ENCODE data around the gene EFCAB6. TPM values are rescaled to one million over a fixed set of nuclear protein-coding genes. Genes with fewer than 3 reads are reported as not detected.

Gene EFCAB6
- total and polyA plus RNA-seq, 2 of the 4 experiments (the other 2 are of a cell fraction) = 0.44 to 1.1 TPM

DNA sequence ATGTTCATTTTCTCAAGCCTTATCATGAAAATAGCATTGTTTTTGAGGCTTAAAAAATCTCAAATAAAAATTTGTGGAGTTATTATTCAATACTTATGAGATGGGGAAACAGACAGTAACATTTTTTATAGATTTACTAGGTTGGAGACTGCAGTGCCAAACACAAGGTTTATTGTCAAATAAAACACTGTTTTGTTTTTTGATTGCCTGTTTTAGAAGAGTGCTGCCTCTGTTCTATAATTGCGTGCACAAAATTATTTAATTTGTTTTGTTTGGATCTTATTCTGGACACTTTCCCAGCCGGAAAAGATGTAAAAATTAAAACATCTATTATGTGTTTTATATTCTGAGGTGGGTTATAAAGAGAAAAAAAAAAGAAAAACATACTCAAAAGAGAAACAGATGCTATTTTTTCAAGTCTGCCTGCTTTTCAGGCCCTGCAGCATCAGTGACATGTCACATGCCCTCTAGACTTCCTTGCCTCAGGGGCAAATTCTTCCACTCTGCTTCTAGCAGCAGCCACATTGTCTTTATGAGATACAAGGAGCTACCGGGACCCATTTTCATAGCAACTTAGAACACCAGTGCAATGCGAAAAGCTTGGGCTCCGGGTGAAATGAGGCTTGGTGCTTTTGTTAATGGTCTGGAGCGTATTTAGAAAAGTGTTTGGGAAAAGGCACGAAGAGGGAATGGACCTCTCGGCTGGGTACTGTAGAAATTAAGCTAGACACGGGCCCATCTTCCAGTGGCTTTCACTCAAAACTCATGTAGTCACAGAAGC is 77.5 kb downstream of the EFCAB6 start:
- no peaks in the 10 kb centered on the region for H3K9me3 ChIP-seq (ENCODE audit: control insufficient read depth, insufficient read depth, low read length)
- H3K27ac ChIP-seq (ENCODE audit: insufficient read depth, low read length) = no peak overlapping the region
- no peak overlapping the region for H2AK5ac ChIP-seq (ENCODE audit: low read depth, low read length)
- BruUV-seq (replicated peaks) = no TSS peak
- peaks cover 2% of the 10 kb centered on the region; the same call in 1 of the 2 replicates for H3K27me3 ChIP-seq (ENCODE audit: control insufficient read depth, insufficient read depth, low read length)
- no peak overlapping the region for H3K9ac ChIP-seq (ENCODE audit: low read depth, low read length)
- no peak overlapping the region for H2BK15ac ChIP-seq (ENCODE audit: low read depth, low read length)
- H3K23ac ChIP-seq (ENCODE audit: low read depth, low read length) = no peak overlapping the region
- H2BK120ac ChIP-seq (ENCODE audit: low read depth, low read length) = no peak overlapping the region
- H4K20me1 ChIP-seq (ENCODE audit: insufficient read depth, low read length) = no peaks in the 10 kb centered on the region
- H3K56ac ChIP-seq (ENCODE audit: extremely low read depth, insufficient read depth, low read length) = no peak overlapping the region
- no peak overlapping the region for H2BK20ac ChIP-seq (ENCODE audit: low read depth, low read length)
- H3K14ac ChIP-seq (replicated peaks; ENCODE audit: low read depth, low read length) = no peak overlapping the region
- CTCF ChIA-PET = no interaction called here
- H3K4me3 ChIP-seq (ENCODE audit: insufficient read depth, low read depth, low read length) = no peak overlapping the region
- TF ChIP-seq NFE2L2 (IDR thresholded peaks at IDR 0.05; ENCODE audit: low read depth, low read length) (no peak), CHD1 (IDR thresholded peaks at IDR 0.05; ENCODE audit: low read depth, low read length) (no peak), SMC3 (IDR thresholded peaks at IDR 0.05; ENCODE audit: low read depth, low read length) (no peak), BHLHE40 (IDR thresholded peaks at IDR 0.05; ENCODE audit: low read depth, low read length) (no peak), MAFK (IDR thresholded peaks at IDR 0.05; ENCODE audit: low read depth, low read length) (no peak), RCOR1 (IDR thresholded peaks at IDR 0.05; ENCODE audit: insufficient replicate concordance, low read length) (no peak), RFX5 (IDR thresholded peaks at IDR 0.05; ENCODE audit: low read depth, low read length) (no peak), MAZ (IDR thresholded peaks at IDR 0.05; ENCODE audit: borderline replicate concordance, low read depth, low read length) (no peak), CEBPB (IDR thresholded peaks at IDR 0.05; ENCODE audit: low read depth, low read length) (no peak), RAD21 (IDR thresholded peaks at IDR 0.05; ENCODE audit: low read length) (no peak), POLR2A (IDR thresholded peaks at IDR 0.05; ENCODE audit: low read depth, low read length) (no peak)
- TF ChIP-seq, protein P1, sequence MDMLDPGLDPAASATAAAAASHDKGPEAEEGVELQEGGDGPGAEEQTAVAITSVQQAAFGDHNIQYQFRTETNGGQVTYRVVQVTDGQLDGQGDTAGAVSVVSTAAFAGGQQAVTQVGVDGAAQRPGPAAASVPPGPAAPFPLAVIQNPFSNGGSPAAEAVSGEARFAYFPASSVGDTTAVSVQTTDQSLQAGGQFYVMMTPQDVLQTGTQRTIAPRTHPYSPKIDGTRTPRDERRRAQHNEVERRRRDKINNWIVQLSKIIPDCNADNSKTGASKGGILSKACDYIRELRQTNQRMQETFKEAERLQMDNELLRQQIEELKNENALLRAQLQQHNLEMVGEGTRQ (IDR thresholded peaks at IDR 0.05; ENCODE audit: low read depth, low read length) = no peak
- TF ChIP-seq, protein P2, sequence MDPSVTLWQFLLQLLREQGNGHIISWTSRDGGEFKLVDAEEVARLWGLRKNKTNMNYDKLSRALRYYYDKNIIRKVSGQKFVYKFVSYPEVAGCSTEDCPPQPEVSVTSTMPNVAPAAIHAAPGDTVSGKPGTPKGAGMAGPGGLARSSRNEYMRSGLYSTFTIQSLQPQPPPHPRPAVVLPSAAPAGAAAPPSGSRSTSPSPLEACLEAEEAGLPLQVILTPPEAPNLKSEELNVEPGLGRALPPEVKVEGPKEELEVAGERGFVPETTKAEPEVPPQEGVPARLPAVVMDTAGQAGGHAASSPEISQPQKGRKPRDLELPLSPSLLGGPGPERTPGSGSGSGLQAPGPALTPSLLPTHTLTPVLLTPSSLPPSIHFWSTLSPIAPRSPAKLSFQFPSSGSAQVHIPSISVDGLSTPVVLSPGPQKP (IDR thresholded peaks at IDR 0.05; ENCODE audit: borderline replicate concordance, low read depth, low read length) = no peak
- TF ChIP-seq, protein P3, sequence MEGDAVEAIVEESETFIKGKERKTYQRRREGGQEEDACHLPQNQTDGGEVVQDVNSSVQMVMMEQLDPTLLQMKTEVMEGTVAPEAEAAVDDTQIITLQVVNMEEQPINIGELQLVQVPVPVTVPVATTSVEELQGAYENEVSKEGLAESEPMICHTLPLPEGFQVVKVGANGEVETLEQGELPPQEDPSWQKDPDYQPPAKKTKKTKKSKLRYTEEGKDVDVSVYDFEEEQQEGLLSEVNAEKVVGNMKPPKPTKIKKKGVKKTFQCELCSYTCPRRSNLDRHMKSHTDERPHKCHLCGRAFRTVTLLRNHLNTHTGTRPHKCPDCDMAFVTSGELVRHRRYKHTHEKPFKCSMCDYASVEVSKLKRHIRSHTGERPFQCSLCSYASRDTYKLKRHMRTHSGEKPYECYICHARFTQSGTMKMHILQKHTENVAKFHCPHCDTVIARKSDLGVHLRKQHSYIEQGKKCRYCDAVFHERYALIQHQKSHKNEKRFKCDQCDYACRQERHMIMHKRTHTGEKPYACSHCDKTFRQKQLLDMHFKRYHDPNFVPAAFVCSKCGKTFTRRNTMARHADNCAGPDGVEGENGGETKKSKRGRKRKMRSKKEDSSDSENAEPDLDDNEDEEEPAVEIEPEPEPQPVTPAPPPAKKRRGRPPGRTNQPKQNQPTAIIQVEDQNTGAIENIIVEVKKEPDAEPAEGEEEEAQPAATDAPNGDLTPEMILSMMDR (conservative IDR thresholded peaks at IDR 0.05; ENCODE audit: low read depth, low read length) = no peak
- no peaks in the 10 kb centered on the region for H3K9me1 ChIP-seq (ENCODE audit: insufficient read depth, low read length)
- POLR2A ChIA-PET (ENCODE audit: unreplicated experiment) = interaction anchor here (0.9 kb wide), 1 partner anchor 83 kb away, joined by 3 read pairs; no protein-coding TSS in a partner anchor
- no CpG with 5 or more reads among the region's 9 CpGs for WGBS, 2 experiments (ENCODE audit: extremely low coverage in 2 of 2, insufficient read length in 1 of 2)
- no peak overlapping the region for H2AK9ac ChIP-seq (replicated peaks; ENCODE audit: low read depth, low read length, poor library complexity)
- no peak overlapping the region for H4K8ac ChIP-seq (ENCODE audit: low read depth in 2 of 2, low read length in 2 of 2)
- H3K4ac ChIP-seq (ENCODE audit: low read depth, low read length) = no peak overlapping the region
- no peaks in the 10 kb centered on the region for H3K36me3 ChIP-seq (ENCODE audit: control insufficient read depth, insufficient read depth, low read length)
- H3K18ac ChIP-seq (ENCODE audit: low read depth, low read length) = no peak overlapping the region
- DNase-seq (no peak), ATAC-seq (ENCODE audit: low read depth) (no peak)
- H3K4me1 ChIP-seq (ENCODE audit: control insufficient read depth, insufficient read depth, low read length) = no peaks in the 10 kb centered on the region
- dilution Hi-C loops (cut with HindIII; ENCODE audit: low sequenced_read_pairs, unreplicated experiment) (no loop called here), intact Hi-C loops (cut with micrococcal nuclease) (no loop called here), in situ Hi-C loops (cut with MboI; ENCODE audit: low sequenced_read_pairs) (no loop called here)
- no peak overlapping the region for H2AFZ ChIP-seq (replicated peaks; ENCODE audit: low read length, poor library complexity)
- no peak overlapping the region for H4K91ac ChIP-seq (ENCODE audit: insufficient read depth, low read depth, low read length)
- no peak overlapping the region for H4K5ac ChIP-seq (ENCODE audit: low read depth, low read length)
- no peak overlapping the region for H3K4me2 ChIP-seq (ENCODE audit: low read depth, low read length)
- H3K79me1 ChIP-seq (ENCODE audit: low read depth in 1 of 2, low read length in 2 of 2) = no peaks in the 10 kb centered on the region
- H2BK5ac ChIP-seq (ENCODE audit: low read depth, low read length, poor library complexity, severe bottlenecking) = no peak overlapping the region
